PFSK-1 (cell line): ENCODE data around the gene PPM1M.

Experiments
- POLR2AphosphoS5 ChIP-seq: IDR thresholded peaks from 2 replicates; pipeline ENCODE4 v1.6.1; 2012; ENCODE audit warnings: low read depth, mild to moderate bottlenecking, control low read depth, low read length, moderate library complexity
- REST ChIP-seq, 2 experiments: IDR thresholded peaks; 2 replicates each; pipeline versions ENCODE4 v1.6.1 to v1.8.0; 2011 to 2012; ENCODE audit warnings: low read depth in 2 of 2, low read length in 2 of 2, control low read depth in 1 of 2, inconsistent platforms in 1 of 2, mild to moderate bottlenecking in 1 of 2, moderate library complexity in 1 of 2; ENCODE audit not compliant: insufficient read depth in 1 of 2

- TF ChIP-seq POLR2AphosphoS5 (no peak), REST (IDR thresholded peaks at IDR 0.05; ENCODE audit: insufficient read depth in 1 of 2, low read depth in 2 of 2, low read length in 2 of 2) (no peak)
Measured at GRCh38 chr3:52257911-52258310, 12.4 kb downstream of the PPM1M start.
